HepG2 (cell line): ENCODE data around the gene BRAF. TPM values are rescaled to one million over a fixed set of nuclear protein-coding genes. Genes with fewer than 3 reads are reported as not detected.

Source experiments
- CREM ChIP-seq, 2 experiments: sonication (generic) in 1 of 2; formaldehyde crosslinking in 1 of 2; IDR thresholded peaks; 2 replicates each; pipeline versions ENCODE4 v1.4.0 to v1.6.1; 2016 to 2020; ENCODE audit warnings: antibody characterized with exemption in 1 of 2, mild to moderate bottlenecking in 1 of 2, missing genetic modification reagents in 1 of 2
- ZNF510 ChIP-seq: sonication (generic); formaldehyde crosslinking; IDR thresholded peaks from 2 replicates; pipeline ENCODE4 v1.4.0; 2020; ENCODE audit warnings: low read depth, mild to moderate bottlenecking, missing genetic modification reagents
- polyA plus RNA-seq, 8 experiments: library from polyadenylated mRNA; depleted of rRNA in 3 of 8; stranded (reverse) in 7 of 8; unstranded in 1 of 8; fragments of >200 nt; fragmentation: Illumina TruSeq in 4 of 8; extraction: Trizol in 4 of 8; gene quantifications; 2 replicates each; pipeline versions ENCODE4 v1.2.1 to v1.2.3, GENCODE V29; 2011 to 2016; ENCODE audit warnings: low read depth in 4 of 8, missing spikeins in 1 of 8, mixed read lengths in 1 of 8; ENCODE audit not compliant: insufficient read depth in 1 of 8
- total RNA-seq, 5 experiments: library from RNA; depleted of rRNA; stranded (reverse); fragments of >200 nt; fragmentation: Illumina TruSeq; extraction: Trizol; gene quantifications; 2 replicates each; pipeline ENCODE4 v1.2.3, GENCODE V29; 2016; ENCODE audit warnings: low read depth in 1 of 5
- TF ChIP-seq, protein P1 (sequence below): sonication (generic); formaldehyde crosslinking; IDR thresholded peaks from 2 replicates; pipeline ENCODE4 v1.9.0; 2021; ENCODE audit warnings: mild to moderate bottlenecking, missing genetic modification reagents
- TF ChIP-seq, protein P2 (sequence below): sonication (generic); formaldehyde crosslinking; IDR thresholded peaks from 2 replicates; pipeline ENCODE4 v1.4.0; 2020; ENCODE audit warnings: mild to moderate bottlenecking, missing genetic modification reagents
- TF ChIP-seq, protein P3 (sequence below): sonication (generic); formaldehyde crosslinking; IDR thresholded peaks from 2 replicates; pipeline ENCODE4 v1.9.0; 2022; ENCODE audit warnings: low read depth, missing genetic modification reagents
- TF ChIP-seq, protein P4 (sequence below): sonication (generic); formaldehyde crosslinking; IDR thresholded peaks from 2 replicates; pipeline ENCODE4 v1.5.0; 2020; ENCODE audit warnings: missing genetic modification reagents

Gene BRAF
- total and polyA plus RNA-seq, 2 of the 13 experiments (the other 11 are each of a cell fraction or from before 2014, with no cell fraction given): 12.5 to 13.4 TPM

DNA sequence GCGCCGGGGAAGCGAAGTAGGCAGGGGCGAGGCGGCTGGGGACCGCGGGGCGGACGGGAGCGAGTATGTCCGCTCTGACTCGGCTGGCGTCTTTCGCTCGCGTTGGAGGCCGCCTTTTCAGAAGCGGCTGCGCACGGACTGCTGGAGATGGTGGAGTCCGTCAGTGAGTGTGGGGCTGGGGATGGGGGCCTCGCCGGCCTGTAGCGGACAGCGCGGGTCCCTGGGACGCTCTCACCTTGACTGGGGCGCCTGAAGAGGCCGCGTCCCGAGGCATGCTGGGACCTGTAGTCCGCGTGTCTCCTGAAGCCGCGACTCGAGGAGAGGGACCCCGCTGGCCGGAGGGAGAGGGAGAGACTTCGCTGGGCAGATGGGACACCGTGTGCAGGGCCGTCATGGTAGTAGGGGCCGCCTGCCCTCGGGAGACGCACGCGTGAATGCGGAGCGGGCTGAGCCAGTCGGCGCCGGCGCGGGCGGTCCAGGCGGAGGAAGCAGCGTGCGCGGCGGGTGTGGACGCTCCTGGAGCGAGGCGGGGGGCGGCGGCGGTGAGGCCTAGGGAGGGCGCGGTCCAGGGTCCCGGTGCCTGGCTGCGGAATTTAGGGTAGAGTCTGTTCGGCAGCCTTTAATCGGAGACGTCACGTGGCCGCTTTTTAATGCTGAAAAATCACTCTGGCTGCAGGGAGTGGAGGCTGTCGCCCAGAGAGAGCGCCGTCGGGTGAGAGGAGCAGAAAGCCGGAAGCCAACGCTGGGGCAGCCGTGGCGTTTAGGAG lies 227.9 kb downstream of the BRAF start, which contains the start of gene NDUFB2 (continued):
- TF ChIP-seq, protein P1, sequence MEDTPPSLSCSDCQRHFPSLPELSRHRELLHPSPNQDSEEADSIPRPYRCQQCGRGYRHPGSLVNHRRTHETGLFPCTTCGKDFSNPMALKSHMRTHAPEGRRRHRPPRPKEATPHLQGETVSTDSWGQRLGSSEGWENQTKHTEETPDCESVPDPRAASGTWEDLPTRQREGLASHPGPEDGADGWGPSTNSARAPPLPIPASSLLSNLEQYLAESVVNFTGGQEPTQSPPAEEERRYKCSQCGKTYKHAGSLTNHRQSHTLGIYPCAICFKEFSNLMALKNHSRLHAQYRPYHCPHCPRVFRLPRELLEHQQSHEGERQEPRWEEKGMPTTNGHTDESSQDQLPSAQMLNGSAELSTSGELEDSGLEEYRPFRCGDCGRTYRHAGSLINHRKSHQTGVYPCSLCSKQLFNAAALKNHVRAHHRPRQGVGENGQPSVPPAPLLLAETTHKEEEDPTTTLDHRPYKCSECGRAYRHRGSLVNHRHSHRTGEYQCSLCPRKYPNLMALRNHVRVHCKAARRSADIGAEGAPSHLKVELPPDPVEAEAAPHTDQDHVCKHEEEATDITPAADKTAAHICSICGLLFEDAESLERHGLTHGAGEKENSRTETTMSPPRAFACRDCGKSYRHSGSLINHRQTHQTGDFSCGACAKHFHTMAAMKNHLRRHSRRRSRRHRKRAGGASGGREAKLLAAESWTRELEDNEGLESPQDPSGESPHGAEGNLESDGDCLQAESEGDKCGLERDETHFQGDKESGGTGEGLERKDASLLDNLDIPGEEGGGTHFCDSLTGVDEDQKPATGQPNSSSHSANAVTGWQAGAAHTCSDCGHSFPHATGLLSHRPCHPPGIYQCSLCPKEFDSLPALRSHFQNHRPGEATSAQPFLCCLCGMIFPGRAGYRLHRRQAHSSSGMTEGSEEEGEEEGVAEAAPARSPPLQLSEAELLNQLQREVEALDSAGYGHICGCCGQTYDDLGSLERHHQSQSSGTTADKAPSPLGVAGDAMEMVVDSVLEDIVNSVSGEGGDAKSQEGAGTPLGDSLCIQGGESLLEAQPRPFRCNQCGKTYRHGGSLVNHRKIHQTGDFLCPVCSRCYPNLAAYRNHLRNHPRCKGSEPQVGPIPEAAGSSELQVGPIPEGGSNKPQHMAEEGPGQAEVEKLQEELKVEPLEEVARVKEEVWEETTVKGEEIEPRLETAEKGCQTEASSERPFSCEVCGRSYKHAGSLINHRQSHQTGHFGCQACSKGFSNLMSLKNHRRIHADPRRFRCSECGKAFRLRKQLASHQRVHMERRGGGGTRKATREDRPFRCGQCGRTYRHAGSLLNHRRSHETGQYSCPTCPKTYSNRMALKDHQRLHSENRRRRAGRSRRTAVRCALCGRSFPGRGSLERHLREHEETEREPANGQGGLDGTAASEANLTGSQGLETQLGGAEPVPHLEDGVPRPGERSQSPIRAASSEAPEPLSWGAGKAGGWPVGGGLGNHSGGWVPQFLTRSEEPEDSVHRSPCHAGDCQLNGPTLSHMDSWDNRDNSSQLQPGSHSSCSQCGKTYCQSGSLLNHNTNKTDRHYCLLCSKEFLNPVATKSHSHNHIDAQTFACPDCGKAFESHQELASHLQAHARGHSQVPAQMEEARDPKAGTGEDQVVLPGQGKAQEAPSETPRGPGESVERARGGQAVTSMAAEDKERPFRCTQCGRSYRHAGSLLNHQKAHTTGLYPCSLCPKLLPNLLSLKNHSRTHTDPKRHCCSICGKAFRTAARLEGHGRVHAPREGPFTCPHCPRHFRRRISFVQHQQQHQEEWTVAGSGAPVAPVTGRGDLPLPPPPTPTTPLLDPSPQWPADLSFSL (CRISPR knock-in tag): no peak
- TF ChIP-seq, protein P2, sequence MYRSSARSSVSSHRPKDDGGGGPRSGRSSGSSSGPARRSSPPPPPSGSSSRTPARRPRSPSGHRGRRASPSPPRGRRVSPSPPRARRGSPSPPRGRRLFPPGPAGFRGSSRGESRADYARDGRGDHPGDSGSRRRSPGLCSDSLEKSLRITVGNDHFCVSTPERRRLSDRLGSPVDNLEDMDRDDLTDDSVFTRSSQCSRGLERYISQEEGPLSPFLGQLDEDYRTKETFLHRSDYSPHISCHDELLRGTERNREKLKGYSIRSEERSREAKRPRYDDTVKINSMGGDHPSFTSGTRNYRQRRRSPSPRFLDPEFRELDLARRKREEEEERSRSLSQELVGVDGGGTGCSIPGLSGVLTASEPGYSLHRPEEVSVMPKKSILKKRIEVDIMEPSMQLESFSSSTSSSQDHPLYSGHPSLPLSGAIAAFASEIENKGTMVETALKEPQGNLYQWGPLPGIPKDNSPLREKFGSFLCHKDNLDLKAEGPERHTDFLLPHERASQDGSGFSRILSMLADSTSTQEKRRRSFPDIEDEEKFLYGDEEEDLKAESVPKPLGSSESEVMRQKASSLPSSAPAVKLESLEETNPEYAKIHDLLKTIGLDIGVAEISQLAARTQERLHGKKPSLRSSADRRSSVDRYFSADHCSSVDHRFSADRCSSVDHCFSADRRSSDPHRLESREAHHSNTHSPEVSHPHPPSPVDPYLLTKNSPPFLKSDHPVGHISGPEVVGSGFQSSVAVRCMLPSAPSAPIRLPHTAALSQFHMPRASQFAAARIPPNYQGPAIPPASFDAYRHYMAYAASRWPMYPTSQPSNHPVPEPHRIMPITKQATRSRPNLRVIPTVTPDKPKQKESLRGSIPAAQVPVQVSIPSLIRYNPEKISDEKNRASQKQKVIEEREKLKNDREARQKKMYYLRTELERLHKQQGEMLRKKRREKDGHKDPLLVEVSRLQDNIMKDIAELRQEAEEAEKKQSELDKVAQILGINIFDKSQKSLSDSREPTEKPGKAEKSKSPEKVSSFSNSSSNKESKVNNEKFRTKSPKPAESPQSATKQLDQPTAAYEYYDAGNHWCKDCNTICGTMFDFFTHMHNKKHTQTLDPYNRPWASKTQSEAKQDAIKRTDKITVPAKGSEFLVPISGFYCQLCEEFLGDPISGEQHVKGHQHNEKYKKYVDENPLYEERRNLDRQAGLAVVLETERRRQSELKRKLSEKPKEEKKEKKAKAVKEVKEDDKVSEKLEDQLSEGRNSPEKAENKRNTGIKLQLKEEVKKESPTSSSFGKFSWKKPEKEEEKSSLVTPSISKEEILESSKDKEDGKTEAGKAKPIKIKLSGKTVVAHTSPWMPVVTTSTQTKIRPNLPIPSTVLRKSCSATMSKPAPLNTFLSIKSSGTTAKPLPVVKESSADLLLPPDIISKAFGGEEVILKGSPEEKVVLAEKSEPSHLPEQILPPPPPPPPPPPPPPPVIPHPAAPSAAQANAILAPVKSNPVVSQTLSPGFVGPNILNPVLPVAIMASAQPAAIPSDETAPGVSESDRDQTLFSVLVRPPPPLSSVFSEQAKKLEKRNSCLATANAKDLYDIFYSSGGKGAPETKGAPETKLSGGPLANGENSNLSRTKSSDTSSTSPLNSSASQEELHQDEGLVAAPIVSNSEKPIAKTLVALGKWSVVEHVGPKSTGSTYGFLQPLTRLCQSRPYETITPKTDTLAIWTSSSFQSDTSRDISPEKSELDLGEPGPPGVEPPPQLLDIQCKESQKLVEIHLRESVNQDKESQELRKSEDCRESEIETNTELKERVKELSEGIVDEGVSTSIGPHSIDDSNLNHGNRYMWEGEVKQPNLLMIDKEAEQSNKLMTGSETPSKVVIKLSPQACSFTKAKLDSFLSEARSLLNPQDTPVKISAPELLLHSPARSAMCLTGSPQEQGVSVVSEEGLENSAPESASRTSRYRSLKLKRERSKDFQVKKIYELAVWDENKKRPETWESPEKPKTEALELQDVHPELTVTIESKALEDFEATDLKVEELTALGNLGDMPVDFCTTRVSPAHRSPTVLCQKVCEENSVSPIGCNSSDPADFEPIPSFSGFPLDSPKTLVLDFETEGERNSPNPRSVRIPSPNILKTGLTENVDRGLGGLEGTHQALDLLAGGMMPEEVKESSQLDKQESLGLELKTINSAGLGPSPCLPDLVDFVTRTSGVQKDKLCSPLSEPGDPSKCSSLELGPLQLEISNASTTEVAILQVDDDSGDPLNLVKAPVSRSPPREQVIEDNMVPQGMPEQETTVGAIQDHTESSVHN: peak; percentile 81; the same call in 1 of the 2 replicates
- TF ChIP-seq CREM (IDR thresholded peaks at IDR 0.05): peak; percentile 37; the same call in 1 of the 2 replicates
- TF ChIP-seq CREM (CRISPR knock-in tag; IDR thresholded peaks at IDR 0.05): no peak
- TF ChIP-seq, protein P3, sequence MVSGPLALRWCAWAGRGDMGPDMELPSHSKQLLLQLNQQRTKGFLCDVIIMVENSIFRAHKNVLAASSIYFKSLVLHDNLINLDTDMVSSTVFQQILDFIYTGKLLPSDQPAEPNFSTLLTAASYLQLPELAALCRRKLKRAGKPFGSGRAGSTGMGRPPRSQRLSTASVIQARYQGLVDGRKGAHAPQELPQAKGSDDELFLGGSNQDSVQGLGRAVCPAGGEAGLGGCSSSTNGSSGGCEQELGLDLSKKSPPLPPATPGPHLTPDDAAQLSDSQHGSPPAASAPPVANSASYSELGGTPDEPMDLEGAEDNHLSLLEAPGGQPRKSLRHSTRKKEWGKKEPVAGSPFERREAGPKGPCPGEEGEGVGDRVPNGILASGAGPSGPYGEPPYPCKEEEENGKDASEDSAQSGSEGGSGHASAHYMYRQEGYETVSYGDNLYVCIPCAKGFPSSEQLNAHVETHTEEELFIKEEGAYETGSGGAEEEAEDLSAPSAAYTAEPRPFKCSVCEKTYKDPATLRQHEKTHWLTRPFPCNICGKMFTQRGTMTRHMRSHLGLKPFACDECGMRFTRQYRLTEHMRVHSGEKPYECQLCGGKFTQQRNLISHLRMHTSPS (CRISPR knock-in tag): no peak
- peak; percentile 90; the same call in 1 of the 2 replicates for TF ChIP-seq ZNF510 (CRISPR knock-in tag)
- TF ChIP-seq, protein P4, sequence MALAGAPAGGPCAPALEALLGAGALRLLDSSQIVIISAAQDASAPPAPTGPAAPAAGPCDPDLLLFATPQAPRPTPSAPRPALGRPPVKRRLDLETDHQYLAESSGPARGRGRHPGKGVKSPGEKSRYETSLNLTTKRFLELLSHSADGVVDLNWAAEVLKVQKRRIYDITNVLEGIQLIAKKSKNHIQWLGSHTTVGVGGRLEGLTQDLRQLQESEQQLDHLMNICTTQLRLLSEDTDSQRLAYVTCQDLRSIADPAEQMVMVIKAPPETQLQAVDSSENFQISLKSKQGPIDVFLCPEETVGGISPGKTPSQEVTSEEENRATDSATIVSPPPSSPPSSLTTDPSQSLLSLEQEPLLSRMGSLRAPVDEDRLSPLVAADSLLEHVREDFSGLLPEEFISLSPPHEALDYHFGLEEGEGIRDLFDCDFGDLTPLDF: peak; percentile 75; the same call in 1 of the 2 replicates
